Stimulated activated CD4-positive, alpha-beta T cell treated with anti-CD3 and anti-CD28 coated beads, Interleukin-4, amount 100 ng/mL, for 4 hours (primary cell): ENCODE data around the gene TMPRSS11E.
A peak's percentile ranks its signal among the peaks of the same experiment; 100 is the strongest.
"Not testable (repeated sequence)": the region's sequence is repeated elsewhere in the genome, so short reads cannot be mapped to it uniquely, and the experiment has no call there.

Source experiments
- DNase-seq, 2 experiments: peaks; one replicate each; pipeline ENCODE4 v3.0.0-alpha.2; 2020

The TMPRSS11E gene

GRCh38 chr4:68463796-68464195 lies 16.5 kb downstream of the TMPRSS11E start:
- no peak for DNase-seq

GRCh38 chr4:68465058-68465457 lies 17.8 kb downstream of the TMPRSS11E start:
- DNase-seq: no peak

DNA sequence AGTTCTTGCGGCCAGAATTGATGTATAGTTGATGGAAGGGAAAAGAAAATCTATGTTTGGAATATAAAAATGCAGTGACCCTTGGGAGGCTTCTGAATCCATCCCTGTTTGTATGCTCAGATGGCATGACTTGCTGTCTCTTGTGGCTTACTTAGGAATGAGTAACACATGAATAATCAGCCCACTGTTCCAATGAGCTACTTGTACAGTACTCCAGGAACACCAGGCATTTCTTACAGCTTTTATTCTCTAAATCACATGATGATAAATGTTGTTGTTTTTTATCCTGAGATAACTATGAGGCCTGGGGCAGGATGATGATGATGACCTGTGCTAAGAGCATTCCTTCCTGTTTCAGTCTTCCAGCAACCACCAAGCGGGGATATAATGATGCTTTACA lies 18.9 kb downstream of the TMPRSS11E start:
- no peak for DNase-seq

DNA sequence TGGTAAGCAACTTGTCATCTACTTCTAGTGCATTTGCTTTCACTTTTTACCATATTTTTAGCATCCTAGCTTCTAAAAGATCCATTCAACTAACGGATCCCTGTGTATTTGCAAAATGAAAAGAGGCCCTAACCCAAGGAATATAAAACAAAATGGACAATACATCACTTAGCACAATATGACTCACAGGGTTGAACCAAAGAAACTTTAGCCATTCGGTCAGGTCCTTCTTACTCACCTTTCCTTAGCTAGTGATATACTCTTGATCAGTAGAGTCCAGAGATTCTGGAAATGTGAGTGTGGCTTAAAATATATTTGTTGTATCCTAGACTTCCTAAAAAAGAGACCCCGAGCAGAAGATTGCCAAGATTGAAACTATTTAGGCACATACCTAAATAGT lies 19.5 kb downstream of the TMPRSS11E start:
- DNase-seq: no peak

DNA sequence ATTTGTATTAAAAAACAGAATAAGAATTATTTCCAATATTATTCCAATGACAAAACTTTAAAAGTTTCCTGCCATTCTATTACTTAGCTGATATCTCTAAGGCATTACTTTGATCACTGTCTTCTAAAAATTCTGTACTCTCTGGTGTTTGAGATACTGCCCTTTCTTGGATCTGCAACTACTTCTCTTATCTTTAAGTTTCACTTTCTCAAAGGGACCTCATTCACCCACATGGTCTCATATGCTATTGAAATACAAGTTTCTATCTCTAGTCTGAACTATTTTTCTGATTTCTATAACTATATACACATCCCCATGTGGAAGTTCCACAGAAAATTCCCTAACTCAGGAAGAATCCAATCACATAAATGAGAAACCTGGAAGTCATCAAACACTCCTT lies 22.2 kb downstream of the TMPRSS11E start:
- no peak for DNase-seq

DNA sequence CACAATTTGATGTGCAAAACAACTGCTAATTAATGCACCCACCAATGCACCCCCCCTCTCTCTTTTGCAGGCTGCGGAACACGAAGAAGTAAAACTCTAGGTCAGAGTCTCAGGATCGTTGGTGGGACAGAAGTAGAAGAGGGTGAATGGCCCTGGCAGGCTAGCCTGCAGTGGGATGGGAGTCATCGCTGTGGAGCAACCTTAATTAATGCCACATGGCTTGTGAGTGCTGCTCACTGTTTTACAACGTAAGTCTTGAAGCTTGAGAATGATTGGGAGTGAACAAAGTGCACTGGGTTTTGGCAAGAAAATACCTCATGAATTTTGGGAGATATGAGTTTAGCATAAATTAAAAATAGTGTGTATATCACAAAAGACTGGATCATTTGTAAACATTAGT lies 28.9 kb downstream of the TMPRSS11E start:
- no peak for DNase-seq

GRCh38 chr4:68489338-68489737 lies 42.1 kb downstream of the TMPRSS11E start:
- DNase-seq: no peak

DNA sequence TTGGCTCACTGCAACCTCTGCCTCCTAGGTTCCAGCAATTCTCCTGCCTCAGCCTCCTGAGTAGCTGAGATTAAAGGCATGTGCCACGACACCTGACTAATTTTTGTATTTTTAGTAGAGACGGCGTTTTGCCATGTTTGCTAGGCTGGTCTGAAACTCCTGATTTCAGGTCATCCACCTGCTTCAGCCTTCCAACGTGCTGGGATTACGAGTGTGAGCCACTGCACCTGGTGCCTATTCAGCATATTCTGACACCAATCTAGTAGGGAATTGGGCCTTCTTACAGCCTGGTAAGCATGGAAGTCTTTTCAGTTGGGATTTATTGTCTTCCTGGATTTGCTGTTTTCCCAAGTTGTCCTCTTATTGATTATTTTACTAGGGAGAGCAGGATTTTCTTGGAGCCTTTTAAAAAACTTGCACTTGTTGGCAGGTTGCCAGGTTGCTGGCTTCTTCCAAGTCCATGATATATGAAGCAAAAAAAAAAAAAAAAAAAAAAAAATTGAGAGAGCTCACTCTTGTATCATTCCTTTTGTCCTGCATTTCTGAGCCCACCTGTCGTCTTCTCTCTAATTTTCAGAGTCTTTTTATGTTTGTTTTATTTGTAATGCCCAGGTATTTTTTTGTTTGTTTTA lies 43.7 kb downstream of the TMPRSS11E start:
- DNase-seq: no peak

- DNase-seq: no peak
Measured at GRCh38 chr4:68494688-68495087, 47.4 kb downstream of the TMPRSS11E start.

DNA sequence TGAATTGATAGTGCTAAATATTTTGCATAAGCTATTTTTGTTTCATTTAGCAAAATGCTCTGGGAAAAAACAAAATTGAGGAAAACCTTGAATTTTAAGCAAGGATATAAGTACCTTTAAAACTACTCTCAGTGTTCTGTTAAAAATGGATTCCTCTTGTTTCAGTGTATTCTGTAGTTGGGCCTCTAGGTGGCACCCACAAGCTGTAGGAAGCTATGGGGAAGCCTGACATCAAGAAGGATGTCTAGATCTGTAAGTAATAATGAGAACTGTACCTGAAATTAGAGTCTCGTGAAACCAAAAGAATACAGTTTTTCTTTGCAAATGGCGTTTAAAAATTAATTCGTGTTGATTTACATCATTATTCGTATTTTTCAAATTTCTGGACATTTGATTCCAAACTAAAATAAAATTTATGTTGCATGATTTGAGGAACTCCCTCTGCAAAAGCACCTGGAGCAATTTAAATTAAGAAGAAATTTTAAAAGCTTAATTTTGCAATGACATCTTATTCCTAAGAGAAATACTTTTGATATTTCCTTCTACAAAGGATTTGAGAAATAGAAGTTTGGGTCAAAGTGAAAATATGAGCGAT lies 51.2 kb downstream of the TMPRSS11E start:
- peak; percentile 38 to 40 for DNase-seq

GRCh38 chr4:68499021-68499420 lies 51.8 kb downstream of the TMPRSS11E start:
- DNase-seq: no peak

- DNase-seq: not testable (repeated sequence)
Measured at GRCh38 chr4:68503462-68503861, 56.2 kb downstream of the TMPRSS11E start.

DNA sequence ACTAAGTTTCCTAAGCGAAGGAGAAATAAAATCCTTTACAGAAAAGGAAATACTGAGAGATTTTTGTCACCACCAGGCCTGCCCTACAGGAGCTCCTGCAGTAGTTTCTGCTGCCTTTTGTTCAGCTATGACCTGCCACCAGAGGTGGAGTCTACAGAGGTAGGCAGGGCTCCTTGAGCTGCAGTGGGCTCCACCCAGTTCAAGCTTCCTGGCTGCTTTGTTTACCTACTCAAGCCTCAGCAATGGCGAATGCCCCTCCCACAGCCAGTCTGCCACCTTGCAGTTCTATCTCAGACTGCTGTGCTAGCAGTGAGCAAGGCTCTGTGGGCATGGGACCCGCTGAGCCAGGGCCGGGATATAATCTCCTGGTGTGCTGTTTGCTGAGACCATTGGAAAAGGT lies 57.6 kb downstream of the TMPRSS11E start:
- DNase-seq: not testable (repeated sequence)

- not testable (repeated sequence) for DNase-seq
Measured at GRCh38 chr4:68505452-68505851, 58.2 kb downstream of the TMPRSS11E start.

GRCh38 chr4:68518889-68519288 lies 71.6 kb downstream of the TMPRSS11E start:
- no peak for DNase-seq

DNA sequence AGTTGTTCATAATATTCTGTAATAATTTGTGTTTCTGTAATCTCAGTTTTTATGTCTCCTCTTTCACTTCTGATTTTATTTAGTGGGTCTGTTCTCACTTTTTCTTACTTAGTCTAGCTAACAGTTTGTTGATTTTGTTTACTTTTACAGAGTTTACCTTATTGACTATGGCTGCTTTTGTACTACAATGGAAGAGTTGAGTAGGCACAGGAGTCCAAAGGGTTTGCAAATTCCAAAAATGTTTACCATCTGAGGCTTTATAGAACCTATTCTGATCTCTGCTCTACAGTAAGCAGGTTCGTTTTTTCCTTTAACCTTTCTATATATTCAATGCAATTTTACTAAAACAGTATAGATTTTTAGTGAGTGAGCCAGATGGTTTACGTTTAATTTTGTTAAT lies 73.7 kb downstream of the TMPRSS11E start:
- DNase-seq: no peak

- DNase-seq: not testable (repeated sequence)
Measured at GRCh38 chr4:68522232-68522631, 75.0 kb downstream of the TMPRSS11E start.

DNA sequence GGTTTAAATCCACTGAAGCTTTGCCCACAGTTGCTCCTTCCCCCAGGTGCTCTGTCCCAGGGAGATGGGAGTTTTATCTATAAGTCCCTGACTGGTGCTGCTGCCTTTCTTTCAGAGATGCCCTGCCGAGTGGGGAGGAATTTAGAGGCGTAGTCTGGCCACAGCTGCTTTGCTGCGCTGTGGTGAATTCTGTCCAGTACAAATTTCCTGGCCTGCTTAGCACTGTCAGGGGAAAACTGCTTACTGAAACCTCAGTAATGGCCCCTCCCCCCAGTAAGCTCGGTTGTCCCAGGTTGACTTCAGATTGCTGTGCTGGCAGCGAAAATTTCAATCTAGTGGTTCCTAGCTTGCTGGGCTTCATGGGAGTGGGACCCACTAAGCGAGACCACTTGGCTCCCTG lies 88.7 kb downstream of the TMPRSS11E start:
- DNase-seq: no peak

DNA sequence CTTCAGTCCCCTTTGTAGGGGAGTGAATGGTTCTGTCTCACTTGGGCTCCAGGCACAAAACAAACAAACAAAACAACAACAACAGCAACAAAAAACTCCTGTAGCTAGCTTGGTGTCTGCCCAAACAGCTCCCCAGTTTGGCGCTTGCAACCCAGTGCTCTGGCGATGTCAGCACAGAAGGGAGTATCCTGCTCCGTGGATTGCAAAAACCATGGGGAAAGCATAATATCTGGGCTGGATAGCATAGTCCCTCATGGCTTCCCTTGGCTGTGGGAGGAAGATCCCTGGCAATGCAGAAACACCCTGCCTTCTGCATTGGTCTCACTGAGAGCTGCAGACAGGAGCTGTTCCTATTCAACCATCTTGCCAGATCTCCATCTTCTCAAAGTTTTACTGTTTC lies 89.1 kb downstream of the TMPRSS11E start:
- no peak for DNase-seq

DNA sequence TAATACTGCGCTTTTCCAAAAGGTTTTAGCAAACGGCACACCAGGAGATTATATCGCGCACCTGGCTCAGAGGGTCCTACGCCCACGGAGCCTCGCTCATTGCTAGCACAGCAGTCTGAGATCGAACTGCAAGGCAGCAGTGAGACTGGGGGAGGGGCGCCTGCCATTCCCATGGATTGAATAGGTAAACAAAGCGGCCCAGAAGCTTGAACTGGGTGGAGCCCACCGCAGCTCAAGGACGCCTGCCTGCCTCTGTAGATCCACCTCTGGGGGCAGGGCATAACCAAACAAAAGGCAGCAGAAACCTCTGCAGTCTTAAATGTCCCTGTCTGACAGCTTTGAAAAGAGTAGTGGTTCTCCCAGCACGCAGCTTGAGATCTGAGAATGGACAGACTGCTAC lies 95.5 kb downstream of the TMPRSS11E start:
- not testable (repeated sequence) for DNase-seq
